Suprapubic skin (tissue), 4 donors: Measurements from ENCODE around the gene PRSS8. TPM values are rescaled to one million over a fixed set of nuclear protein-coding genes. Genes with fewer than 3 reads are reported as not detected.
"Not testable (repeated sequence)": the region's sequence is repeated elsewhere in the genome, so short reads cannot be mapped to it uniquely, and the experiment has no call there.

ENCODE experiments used
- DNase-seq, 2 donors: peaks; one replicate each; pipeline ENCODE4 v3.0.0-alpha.2; 2019; ENCODE audit warnings: low spot score in 2 of 2
- H3K27ac ChIP-seq: fragments of 200-600 bp; sonication (generic); one replicate; pipeline ENCODE4 v1.5.1; 2019
- H3K27me3 ChIP-seq: fragments of 200-600 bp; sonication (generic); one replicate; pipeline ENCODE4 v1.5.1; 2019
- H3K36me3 ChIP-seq: fragments of 200-600 bp; sonication (generic); one replicate; pipeline ENCODE4 v1.5.1; 2019
- H3K4me1 ChIP-seq: fragments of 200-600 bp; sonication (generic); one replicate; pipeline ENCODE4 v1.5.1; 2019
- H3K4me3 ChIP-seq: fragments of 200-600 bp; sonication (generic); one replicate; pipeline ENCODE4 v1.5.1; 2019; ENCODE audit warnings: mild to moderate bottlenecking
- H3K9me3 ChIP-seq: fragments of 200-600 bp; sonication (generic); one replicate; pipeline ENCODE4 v1.5.1; 2019
- EP300 ChIP-seq: sonication (generic); formaldehyde crosslinking; IDR thresholded peaks from one replicate; pipeline ENCODE4 v1.6.1; 2017; ENCODE audit warnings: antibody characterized with exemption
- POLR2A ChIP-seq, 2 donors: fragments of 450-650 bp; IDR thresholded peaks; one replicate each; pipeline ENCODE4 v1.6.1; 2017; ENCODE audit warnings: antibody characterized with exemption in 2 of 2, mild to moderate bottlenecking in 2 of 2, moderate library complexity in 2 of 2
- POLR2AphosphoS5 ChIP-seq, 3 donors: sonication (generic); formaldehyde crosslinking; IDR thresholded peaks; one replicate each; pipeline ENCODE4 v1.6.1; 2017; ENCODE audit warnings: antibody characterized with exemption in 3 of 3
- WGBS: methylation state at CpG from one replicate; pipeline ENCODE4 v1.1.5; 2018; 5-methylcytosine and 5-hydroxymethylcytosine counted together
- total RNA-seq, 4 donors: library from RNA; depleted of rRNA; stranded (reverse); fragments of >200 nt; gene quantifications; one replicate each; pipeline ENCODE4 v1.1.0, GENCODE V29; 2016
- TF ChIP-seq, protein P1 (sequence below), 2 donors: fragments of 200-600 bp in 1 of 2; fragments of 450-650 bp in 1 of 2; sonication (generic) in 1 of 2; IDR thresholded peaks; one replicate each; pipeline ENCODE4 v1.5.1; 2016 to 2019; ENCODE audit warnings: antibody characterized with exemption in 2 of 2, mild to moderate bottlenecking in 1 of 2, moderate library complexity in 1 of 2

Gene PRSS8
- total RNA-seq, 4 donors from 2014 or later = 46.3 to 168 (median 140) TPM

DNA sequence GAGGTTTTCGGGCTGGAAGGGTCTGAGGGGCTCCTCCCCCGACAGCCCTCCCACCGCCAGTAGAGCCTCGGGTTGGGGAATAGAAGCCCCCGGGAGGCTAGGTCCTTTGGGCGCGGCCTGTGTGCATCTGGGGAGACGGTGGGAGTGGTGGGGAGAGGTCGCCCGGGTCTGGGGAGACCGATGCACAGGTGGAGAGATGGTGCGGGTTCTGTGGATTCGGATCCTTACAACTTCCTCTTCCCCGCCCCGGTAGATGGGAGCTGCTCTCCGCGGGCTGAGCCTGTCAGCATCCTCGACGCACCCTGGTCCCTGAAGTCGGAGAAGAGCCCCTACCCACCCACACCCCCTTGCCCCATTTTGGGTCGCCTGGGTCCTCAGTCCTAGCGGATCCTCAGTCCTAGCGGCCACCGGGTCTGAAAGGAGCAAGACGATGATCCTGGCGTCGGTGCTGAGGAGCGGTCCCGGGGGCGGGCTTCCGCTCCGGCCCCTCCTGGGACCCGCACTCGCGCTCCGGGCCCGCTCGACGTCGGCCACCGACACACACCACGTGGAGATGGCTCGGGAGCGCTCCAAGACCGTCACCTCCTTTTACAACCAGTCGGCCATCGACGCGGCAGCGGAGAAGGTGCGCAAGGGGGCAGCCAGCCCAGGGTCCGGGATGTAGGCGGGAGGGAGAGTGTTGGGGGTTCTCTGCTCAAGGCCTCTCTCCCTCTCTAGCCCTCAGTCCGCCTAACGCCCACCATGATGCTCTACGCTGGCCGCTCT, 26.6 kb downstream of the PRSS8 start:
- 57% methylated on average over 34 of the region's 57 CpGs for WGBS
- Histone ChIP-seq H3K27ac (peak overlapping the region; percentile 89), H3K27me3 (no peaks in the 10 kb centered on the region), H3K4me3 (peak overlapping the region; percentile 100), H3K36me3 (peaks cover 34% of the 10 kb centered on the region), H3K4me1 (peaks cover 67% of the 10 kb centered on the region), H3K9me3 (no peaks in the 10 kb centered on the region)
- TF ChIP-seq, protein P1, sequence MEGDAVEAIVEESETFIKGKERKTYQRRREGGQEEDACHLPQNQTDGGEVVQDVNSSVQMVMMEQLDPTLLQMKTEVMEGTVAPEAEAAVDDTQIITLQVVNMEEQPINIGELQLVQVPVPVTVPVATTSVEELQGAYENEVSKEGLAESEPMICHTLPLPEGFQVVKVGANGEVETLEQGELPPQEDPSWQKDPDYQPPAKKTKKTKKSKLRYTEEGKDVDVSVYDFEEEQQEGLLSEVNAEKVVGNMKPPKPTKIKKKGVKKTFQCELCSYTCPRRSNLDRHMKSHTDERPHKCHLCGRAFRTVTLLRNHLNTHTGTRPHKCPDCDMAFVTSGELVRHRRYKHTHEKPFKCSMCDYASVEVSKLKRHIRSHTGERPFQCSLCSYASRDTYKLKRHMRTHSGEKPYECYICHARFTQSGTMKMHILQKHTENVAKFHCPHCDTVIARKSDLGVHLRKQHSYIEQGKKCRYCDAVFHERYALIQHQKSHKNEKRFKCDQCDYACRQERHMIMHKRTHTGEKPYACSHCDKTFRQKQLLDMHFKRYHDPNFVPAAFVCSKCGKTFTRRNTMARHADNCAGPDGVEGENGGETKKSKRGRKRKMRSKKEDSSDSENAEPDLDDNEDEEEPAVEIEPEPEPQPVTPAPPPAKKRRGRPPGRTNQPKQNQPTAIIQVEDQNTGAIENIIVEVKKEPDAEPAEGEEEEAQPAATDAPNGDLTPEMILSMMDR (IDR thresholded peaks at IDR 0.05) = no peak
- no peak for TF ChIP-seq POLR2AphosphoS5 (IDR thresholded peaks at IDR 0.05)
- TF ChIP-seq EP300 = no peak
- no peak for TF ChIP-seq POLR2A (IDR thresholded peaks at IDR 0.05)
- DNase-seq = no peak

GRCh38 chr16:31108035-31108793, 27.3 kb downstream of the PRSS8 start, which contains the start of gene BCKDK:
Gene BCKDK (plus strand): TSS chr16:31108386. CDS start chr16:31109224, 838 bp downstream.
- TF ChIP-seq, protein P1 (IDR thresholded peaks at IDR 0.05) = no peak
- TF ChIP-seq POLR2A (IDR thresholded peaks at IDR 0.05) = no peak
- peak in 1 of 3 donors; percentile 44 for TF ChIP-seq POLR2AphosphoS5 (IDR thresholded peaks at IDR 0.05)
- Histone ChIP-seq H3K36me3 (peaks cover 34% of the 10 kb centered on the region), H3K9me3 (no peaks in the 10 kb centered on the region), H3K4me3 (peak within 1 kb of the TSS; percentile 100), H3K27ac (peak within 1 kb of the TSS; percentile 89), H3K27me3 (no peaks in the 10 kb centered on the region), H3K4me1 (peaks cover 59% of the 10 kb centered on the region)
- WGBS = 29% methylated on average over 6 of the region's 68 CpGs
- no peak for DNase-seq

DNA sequence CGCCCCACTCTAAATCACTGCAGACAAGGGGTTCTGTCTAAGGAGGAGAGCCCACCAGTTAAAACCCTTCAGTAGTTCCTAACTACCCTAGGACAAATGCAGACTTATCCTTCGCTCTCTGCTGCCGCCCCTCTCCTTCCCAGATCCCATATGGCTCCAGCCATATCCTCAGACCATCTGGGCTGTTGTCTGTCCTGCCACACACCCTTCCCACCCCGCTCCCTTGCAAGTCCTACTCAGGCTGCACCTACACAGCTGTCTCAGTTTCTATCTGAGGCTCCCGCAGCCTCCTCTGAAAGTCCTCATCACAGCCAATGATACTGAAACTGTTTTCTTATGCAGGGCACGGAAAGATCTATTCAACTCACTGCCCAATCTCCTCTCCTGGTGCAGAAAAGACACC, 28.1 kb downstream of the PRSS8 start:
- WGBS = 95% methylated on average over 6 of the region's 6 CpGs
- no peak overlapping the region for H3K4me3 ChIP-seq

DNA sequence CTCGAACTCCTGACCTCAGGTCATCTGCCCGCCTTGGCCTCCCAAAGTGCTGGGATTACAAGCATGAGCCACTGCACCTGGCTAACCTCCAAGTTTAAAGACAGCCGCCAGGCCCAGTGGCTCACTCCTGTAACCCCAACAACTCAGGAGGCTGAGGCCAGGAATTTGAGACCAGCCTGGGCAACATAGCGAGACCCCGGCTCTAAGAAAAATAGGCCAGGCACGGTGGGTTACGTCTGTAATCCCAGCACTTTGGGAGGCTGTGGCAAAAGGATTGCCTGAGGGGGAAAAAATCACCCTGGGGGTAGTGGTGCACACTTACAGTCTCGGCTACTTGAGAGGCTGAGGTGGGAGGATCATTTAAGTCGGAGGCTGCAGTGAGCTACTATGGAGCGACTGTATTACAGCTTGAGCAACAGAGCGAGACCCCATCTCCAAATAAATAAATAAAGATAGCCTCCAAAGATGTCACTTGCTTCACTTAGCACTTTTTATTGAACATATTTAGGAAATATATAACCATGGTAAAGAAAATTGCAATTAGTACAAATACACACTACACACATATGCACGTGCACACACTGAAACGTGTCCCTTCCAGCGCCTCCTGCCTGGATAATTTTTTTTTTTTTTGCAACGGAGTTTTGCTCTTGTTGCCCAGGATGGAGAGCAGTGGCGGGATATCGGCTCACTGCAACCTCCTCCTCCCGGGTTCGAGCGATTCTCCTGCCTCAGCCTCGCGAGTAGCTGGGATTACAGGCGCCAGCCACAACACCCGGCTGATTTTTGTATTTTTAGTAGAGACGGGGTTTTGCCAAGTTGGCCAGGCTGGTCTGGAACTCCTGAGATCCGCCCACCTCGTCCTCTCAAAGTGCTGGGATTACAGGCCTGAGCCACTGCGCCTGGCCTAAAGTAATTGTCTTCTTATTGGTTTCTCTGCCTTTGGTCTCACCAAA, 28.7 kb downstream of the PRSS8 start:
- no peak overlapping the region for H3K27ac ChIP-seq
- H3K36me3 ChIP-seq = peaks cover 25% of the 10 kb centered on the region
- DNase-seq = no peak
- no peak overlapping the region for H3K4me3 ChIP-seq
- H3K27me3 ChIP-seq = no peaks in the 10 kb centered on the region
- WGBS = 90% methylated on average over 28 of the region's 28 CpGs
- TF ChIP-seq POLR2A (IDR thresholded peaks at IDR 0.05) = no peak
- peaks cover 45% of the 10 kb centered on the region for H3K4me1 ChIP-seq
- no peaks in the 10 kb centered on the region for H3K9me3 ChIP-seq

More for the DNA sequence above, 28.1 kb downstream of the PRSS8 start:
- Histone ChIP-seq H3K9me3 (no peaks in the 10 kb centered on the region), H3K4me1 (peaks cover 52% of the 10 kb centered on the region), H3K27me3 (no peaks in the 10 kb centered on the region), H3K27ac (no peak overlapping the region), H3K36me3 (peaks cover 32% of the 10 kb centered on the region)
- no peak for TF ChIP-seq POLR2A (IDR thresholded peaks at IDR 0.05)
- TF ChIP-seq POLR2AphosphoS5 (IDR thresholded peaks at IDR 0.05) = no peak
- TF ChIP-seq, protein P1 (IDR thresholded peaks at IDR 0.05) = no peak
- no peak for DNase-seq

- Histone ChIP-seq H3K4me1 (peaks cover 35% of the 10 kb centered on the region), H3K4me3 (peak overlapping the region; percentile 29), H3K27me3 (no peaks in the 10 kb centered on the region), H3K27ac (no peak overlapping the region), H3K9me3 (no peaks in the 10 kb centered on the region), H3K36me3 (peaks cover 15% of the 10 kb centered on the region)
- peak in 2 of 3 donors; percentile 57 to 61 for TF ChIP-seq POLR2AphosphoS5 (IDR thresholded peaks at IDR 0.05)
- no peak for TF ChIP-seq EP300
- TF ChIP-seq, protein P1 (IDR thresholded peaks at IDR 0.05) = peak; percentile 67 to 84
- TF ChIP-seq POLR2A (IDR thresholded peaks at IDR 0.05) = no peak
- 9% methylated on average over 33 of the region's 33 CpGs for WGBS
- DNase-seq = peak; percentile 92 to 95
Measured at GRCh38 chr16:31105677-31106213, 29.8 kb downstream of the PRSS8 start.

GRCh38 chr16:31100876-31101641, 34.5 kb downstream of the PRSS8 start:
- H3K36me3 ChIP-seq, H3K9me3 ChIP-seq, H3K27me3 ChIP-seq, H3K4me1 ChIP-seq, DNase-seq, H3K4me3 ChIP-seq, H3K27ac ChIP-seq: not testable (repeated sequence)
- WGBS = 87% methylated on average over 13 of the region's 13 CpGs
